ENCODE measurements around the gene C15orf40. TPM values are rescaled to one million over a fixed set of nuclear protein-coding genes. Genes with fewer than 3 reads are reported as not detected.
A peak's percentile ranks its signal among the peaks of the same experiment; 100 is the strongest.

The C15orf40 gene
- total RNA-seq, 2 experiments from 2014 or later = 25.6 to 30.2 TPM

DNA sequence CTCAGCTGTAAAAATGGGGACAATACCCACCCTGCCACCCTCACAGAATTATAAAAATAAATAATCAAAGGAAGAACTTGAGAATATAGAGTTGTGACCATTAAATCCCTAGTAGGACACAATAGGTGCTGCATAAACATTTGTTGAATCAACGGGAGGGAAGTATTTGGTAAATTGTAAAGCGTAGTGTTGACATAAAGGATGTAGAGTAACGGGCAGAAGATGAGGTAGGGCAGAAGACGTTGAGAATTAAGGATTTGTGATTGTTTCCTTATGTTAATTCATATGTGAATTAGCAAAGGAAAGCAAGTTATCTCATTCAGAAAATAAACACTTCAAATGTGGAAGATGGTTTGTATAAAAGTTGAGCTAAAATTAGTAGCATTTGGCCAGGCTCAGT, 18.3 kb downstream of the C15orf40 start:
- H3K36me3 Mint-ChIP-seq (ENCODE audit: low read depth) = peaks cover 17% of the 10 kb centered on the region
- H3K27me3 Mint-ChIP-seq = no peaks in the 10 kb centered on the region
- ChIA-PET CTCF (interaction anchor here (2.1 kb wide), 1 partner anchor 18 kb away, joined by 5 read pairs; the partner anchor contains the start of gene C15orf40), POLR2A (interaction anchor here (0.7 kb wide), 2 partner anchors 139 to 342 kb away, joined by 3 read pairs; no protein-coding TSS in a partner anchor)
- DNase-seq (no peak), ATAC-seq (no peak)
- H3K27ac Mint-ChIP-seq = no peak overlapping the region
- H3K4me1 Mint-ChIP-seq (ENCODE audit: low read depth) = no peaks in the 10 kb centered on the region
- no peaks in the 10 kb centered on the region for H3K9me3 Mint-ChIP-seq
- intact Hi-C loops (cut with micrococcal nuclease) = no loop called here
- TF ChIP-seq, protein P1, sequence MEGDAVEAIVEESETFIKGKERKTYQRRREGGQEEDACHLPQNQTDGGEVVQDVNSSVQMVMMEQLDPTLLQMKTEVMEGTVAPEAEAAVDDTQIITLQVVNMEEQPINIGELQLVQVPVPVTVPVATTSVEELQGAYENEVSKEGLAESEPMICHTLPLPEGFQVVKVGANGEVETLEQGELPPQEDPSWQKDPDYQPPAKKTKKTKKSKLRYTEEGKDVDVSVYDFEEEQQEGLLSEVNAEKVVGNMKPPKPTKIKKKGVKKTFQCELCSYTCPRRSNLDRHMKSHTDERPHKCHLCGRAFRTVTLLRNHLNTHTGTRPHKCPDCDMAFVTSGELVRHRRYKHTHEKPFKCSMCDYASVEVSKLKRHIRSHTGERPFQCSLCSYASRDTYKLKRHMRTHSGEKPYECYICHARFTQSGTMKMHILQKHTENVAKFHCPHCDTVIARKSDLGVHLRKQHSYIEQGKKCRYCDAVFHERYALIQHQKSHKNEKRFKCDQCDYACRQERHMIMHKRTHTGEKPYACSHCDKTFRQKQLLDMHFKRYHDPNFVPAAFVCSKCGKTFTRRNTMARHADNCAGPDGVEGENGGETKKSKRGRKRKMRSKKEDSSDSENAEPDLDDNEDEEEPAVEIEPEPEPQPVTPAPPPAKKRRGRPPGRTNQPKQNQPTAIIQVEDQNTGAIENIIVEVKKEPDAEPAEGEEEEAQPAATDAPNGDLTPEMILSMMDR (IDR thresholded peaks at IDR 0.05) = no peak
- no peak overlapping the region for H3K4me3 Mint-ChIP-seq

DNA sequence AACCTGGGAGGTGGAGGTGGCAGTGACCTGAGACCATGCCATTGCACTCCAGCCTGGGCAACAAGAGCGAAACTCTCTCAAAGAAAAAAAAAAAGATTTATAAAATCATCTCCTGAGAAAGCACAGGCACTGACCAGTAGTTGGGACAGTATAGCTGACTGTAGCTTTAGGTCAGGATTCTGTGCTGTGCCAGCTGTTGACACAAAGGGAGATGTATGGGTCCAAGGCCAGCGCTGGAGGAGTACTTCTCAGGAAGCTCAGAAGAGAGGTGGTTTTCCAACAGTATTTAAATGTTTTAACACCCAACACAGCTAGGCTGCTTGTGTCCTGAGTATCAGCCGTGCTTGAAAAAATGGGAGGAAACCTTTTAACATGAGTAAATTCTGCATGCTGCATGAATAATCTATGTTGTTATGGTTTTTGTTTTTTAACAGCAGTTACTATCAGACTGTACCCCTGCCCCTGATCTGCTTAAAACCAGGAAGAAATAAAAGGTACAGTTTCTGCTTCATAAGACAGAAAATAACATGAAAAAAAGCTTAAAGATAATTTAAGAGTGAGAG, 18.9 kb downstream of the C15orf40 start:
- Mint-ChIP-seq H3K27ac (no peak overlapping the region), H3K9me3 (no peaks in the 10 kb centered on the region), H3K4me1 (ENCODE audit: low read depth) (peaks cover 2% of the 10 kb centered on the region), H3K4me3 (no peak overlapping the region), H3K36me3 (ENCODE audit: low read depth) (peaks cover 20% of the 10 kb centered on the region), H3K27me3 (no peaks in the 10 kb centered on the region)
- ChIA-PET POLR2A (interaction anchor here (0.7 to 1.0 kb wide), 3 partner anchors 138 to 452 kb away, joined by 3 read pairs; no protein-coding TSS in a partner anchor), CTCF (interaction anchor here (1.2 to 2.1 kb wide), 2 partner anchors 19 to 143 kb away, joined by 3 to 5 read pairs; partner anchors contain the start of gene C15orf40)
- no peak for ATAC-seq
- TF ChIP-seq, protein P1 (IDR thresholded peaks at IDR 0.05) = no peak
- intact Hi-C loops (cut with micrococcal nuclease) = no loop called here
- no peak for DNase-seq

DNA sequence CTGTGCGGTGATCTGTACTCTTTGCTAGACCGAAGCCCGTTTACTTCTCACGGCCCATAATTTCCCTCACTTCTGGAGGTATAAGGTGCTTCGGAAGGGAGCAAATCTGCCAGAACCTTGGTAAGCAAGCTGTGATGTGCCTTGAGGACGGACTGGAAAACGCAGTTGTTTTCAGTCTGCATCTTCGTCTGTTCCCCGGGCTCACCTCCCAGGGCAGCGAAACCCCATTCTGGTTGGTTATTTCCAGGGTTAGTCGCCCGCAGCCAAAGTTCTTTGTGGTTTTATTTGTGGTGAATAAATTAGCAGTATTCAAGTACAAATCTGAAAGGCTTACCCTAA, 25.0 kb downstream of the C15orf40 start:
- Mint-ChIP-seq H3K36me3 (ENCODE audit: low read depth) (peaks cover 23% of the 10 kb centered on the region), H3K4me3 (peak overlapping the region; percentile 96), H3K9me3 (no peaks in the 10 kb centered on the region), H3K27ac (peak overlapping the region; percentile 96), H3K27me3 (no peaks in the 10 kb centered on the region), H3K4me1 (ENCODE audit: low read depth) (peaks cover 20% of the 10 kb centered on the region)
- ATAC-seq (peak; percentile 31), DNase-seq (peak; percentile 37)
- CTCF ChIA-PET = interaction anchor here (0.8 to 4.1 kb wide), 10 partner anchors 10 to 455 kb away, joined by 3 to 26 read pairs (median 4); partner anchors contain the start of gene C15orf40
- intact Hi-C loops (cut with micrococcal nuclease) = no loop called here
- POLR2A ChIA-PET = interaction anchor here (0.6 to 2.5 kb wide), 11 partner anchors 10 to 451 kb away, joined by 3 to 10 read pairs (median 5); partner anchors contain the start of genes CPEB1, RPS17 and WHAMM
- TF ChIP-seq, protein P1 (IDR thresholded peaks at IDR 0.05) = no peak

DNA sequence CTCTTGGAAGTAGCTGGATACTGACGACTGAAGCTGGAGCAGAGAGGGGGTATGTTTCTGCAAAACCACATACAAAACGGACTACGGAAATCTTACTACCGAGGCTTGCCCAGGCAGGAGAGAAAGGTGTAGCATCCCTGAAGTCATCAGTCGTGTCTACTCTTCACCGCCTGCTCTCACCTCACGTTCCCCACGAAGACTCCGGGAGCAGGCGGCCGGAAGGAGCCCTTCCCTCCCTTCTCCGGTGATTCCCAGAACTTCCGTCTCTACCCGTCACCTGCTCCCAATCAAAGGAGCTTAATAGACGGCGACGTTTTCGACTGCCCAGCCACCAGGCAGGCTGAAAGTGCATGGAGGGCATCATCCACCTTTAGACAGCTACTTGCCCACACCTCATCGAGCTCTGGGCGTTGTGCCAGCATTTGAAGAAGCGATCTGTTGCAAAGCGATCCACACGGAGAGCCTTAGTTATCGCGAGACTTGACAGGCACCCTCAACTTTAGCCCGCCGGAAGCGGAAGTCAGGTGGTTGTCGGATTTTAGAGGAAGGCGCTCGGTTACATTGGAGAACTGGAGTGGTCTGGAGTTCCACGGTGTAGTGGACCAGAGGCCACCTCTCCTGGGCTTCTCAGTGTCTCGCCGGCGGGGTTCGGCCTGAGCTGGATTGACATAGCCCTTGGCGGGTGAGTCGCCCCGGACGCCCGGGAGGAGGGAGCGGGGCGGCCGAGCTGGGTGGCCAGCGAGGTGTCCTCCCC, 25.6 kb downstream of the C15orf40 start, which contains the start of gene RAMAC:
TSS of gene RAMAC (plus strand) at position 523 of the 754 bp plus-strand sequence. CDS start 2,809 bp downstream, outside the sequence.
- TF ChIP-seq, protein P1 (IDR thresholded peaks at IDR 0.05) = no peak
- ATAC-seq = peak; percentile 95
- H3K9me3 Mint-ChIP-seq = no peaks in the 10 kb centered on the region
- H3K4me3 Mint-ChIP-seq = peak within 1 kb of the TSS; percentile 96
- no peaks in the 10 kb centered on the region for H3K27me3 Mint-ChIP-seq
- intact Hi-C loops (cut with micrococcal nuclease) = no loop called here
- H3K36me3 Mint-ChIP-seq (ENCODE audit: low read depth) = peaks cover 23% of the 10 kb centered on the region
- CTCF ChIA-PET = interaction anchor here (0.8 to 4.1 kb wide), 13 partner anchors 9 to 455 kb away, joined by 3 to 26 read pairs (median 3); partner anchors contain the start of gene C15orf40
- POLR2A ChIA-PET = interaction anchor here (0.6 to 2.5 kb wide), 11 partner anchors 10 to 450 kb away, joined by 3 to 10 read pairs (median 5); partner anchors contain the start of genes CPEB1, RPS17 and WHAMM
- peaks cover 20% of the 10 kb centered on the region for H3K4me1 Mint-ChIP-seq (ENCODE audit: low read depth)
- peak; percentile 97 for DNase-seq
- peak within 1 kb of the TSS; percentile 96 for H3K27ac Mint-ChIP-seq
